HL-60 (cell line): ENCODE measurements around the gene CACNA1E.

Source experiments
- DNase-seq, 2 experiments: peaks; one replicate each; pipeline ENCODE4 v3.0.0-alpha.2; 2010 to 2020; ENCODE audit warnings: low read depth in 1 of 2, low spot score in 1 of 2
- H3K27ac ChIP-seq: fragments of 250-450 bp; sonication (Bioruptor Pico); replicated peaks from 2 replicates; pipeline ENCODE4 v1.5.1; 2020; ENCODE audit warnings: mild to moderate bottlenecking, moderate library complexity
- H3K27me3 ChIP-seq: fragments of 250-450 bp; sonication (Bioruptor Pico); 2 replicates; pipeline ENCODE4 v1.5.1; 2021; ENCODE audit warnings: mild to moderate bottlenecking, moderate library complexity; ENCODE audit not compliant: insufficient read depth, poor library complexity, severe bottlenecking
- H3K4me3 ChIP-seq: replicated peaks from 2 replicates; pipeline ENCODE4 v1.5.1; 2011; ENCODE audit warnings: mild to moderate bottlenecking, control low read depth, low read length; ENCODE audit not compliant: insufficient read depth
- CTCF ChIP-seq: IDR thresholded peaks from one replicate; pipeline ENCODE4 v1.5.1; 2011; ENCODE audit warnings: low read length, control low read depth, inconsistent platforms; ENCODE audit not compliant: insufficient read depth
- GABPA ChIP-seq: IDR thresholded peaks from 2 replicates; pipeline ENCODE4 v1.6.1; 2012; ENCODE audit warnings: low read depth
- POLR2AphosphoS5 ChIP-seq: IDR thresholded peaks from 2 replicates; pipeline ENCODE4 v1.6.1; 2012; ENCODE audit warnings: low read depth
- REST ChIP-seq: IDR thresholded peaks from 2 replicates; pipeline ENCODE4 v1.6.1; 2012; ENCODE audit warnings: low read depth; ENCODE audit not compliant: insufficient replicate concordance
- SPI1 ChIP-seq: IDR thresholded peaks from 2 replicates; pipeline ENCODE4 v1.6.1; 2012; ENCODE audit warnings: low read depth, mild to moderate bottlenecking, borderline replicate concordance

The CACNA1E gene

GRCh38 chr1:181674617-181675016 lies 191.3 kb downstream of the CACNA1E start:
- TF ChIP-seq GABPA = no peak
- no peak for TF ChIP-seq CTCF
- TF ChIP-seq SPI1 = no peak
- no peak for TF ChIP-seq REST
- no peak for TF ChIP-seq POLR2AphosphoS5
- Histone ChIP-seq H3K27me3 (no peaks in the 10 kb centered on the region), H3K4me3 (no peak overlapping the region), H3K27ac (no peak overlapping the region)
- DNase-seq = no peak

GRCh38 chr1:181675091-181675917 lies 192.0 kb downstream of the CACNA1E start:
- TF ChIP-seq POLR2AphosphoS5 (no peak), REST (no peak), GABPA (no peak), CTCF (no peak), SPI1 (no peak)
- Histone ChIP-seq H3K4me3 (no peak overlapping the region), H3K27ac (no peak overlapping the region), H3K27me3 (no peaks in the 10 kb centered on the region)
- DNase-seq = no peak

- no peak for DNase-seq
- TF ChIP-seq REST = no peak
- TF ChIP-seq GABPA = no peak
- TF ChIP-seq POLR2AphosphoS5 = no peak
- TF ChIP-seq CTCF = no peak
- no peak for TF ChIP-seq SPI1
These were observed 192.5 kb downstream of the CACNA1E start for GRCh38 chr1:181675918-181676190.

More at GRCh38 chr1:181675918-181676190, 192.5 kb downstream of the CACNA1E start:
- Histone ChIP-seq H3K27ac (no peak overlapping the region), H3K4me3 (no peak overlapping the region), H3K27me3 (no peaks in the 10 kb centered on the region)
